Karpas-422 (cell line): ENCODE measurements around the gene DNAI4. TPM values are rescaled to one million over a fixed set of nuclear protein-coding genes. Genes with fewer than 3 reads are reported as not detected.
A peak's percentile ranks its signal among the peaks of the same experiment; 100 is the strongest.
"Not testable (repeated sequence)": the region's sequence is repeated elsewhere in the genome, so short reads cannot be mapped to it uniquely, and the experiment has no call there.

ENCODE experiments used
- DNase-seq: peaks from one replicate; pipeline ENCODE4 v3.0.0-alpha.2; 2015
- H2AFZ ChIP-seq: fragments of 200-600 bp; sonication (generic); 2 replicates; pipeline ENCODE4 v1.6.1; 2014; ENCODE audit warnings: antibody characterized with exemption, low read length, mixed read lengths
- H3K27ac ChIP-seq: fragments of 200-600 bp; sonication (generic); 2 replicates; pipeline ENCODE4 v1.5.1; 2014; ENCODE audit warnings: mild to moderate bottlenecking, low read length, moderate library complexity
- H3K27me3 ChIP-seq: fragments of 200-600 bp; sonication (generic); 2 replicates; pipeline ENCODE4 v1.6.1; 2014; ENCODE audit warnings: low read length, mixed read lengths
- H3K36me3 ChIP-seq: fragments of 200-600 bp; sonication (generic); 2 replicates; pipeline ENCODE4 v1.6.1; 2014; ENCODE audit warnings: low read length, mixed read lengths; ENCODE audit not compliant: insufficient read depth
- H3K4me1 ChIP-seq: fragments of 200-600 bp; sonication (generic); 2 replicates; pipeline ENCODE4 v1.6.1; 2014; ENCODE audit warnings: mild to moderate bottlenecking, low read length, mixed read lengths
- H3K4me2 ChIP-seq: fragments of 200-600 bp; sonication (generic); 2 replicates; pipeline ENCODE4 v1.6.1; 2014; ENCODE audit warnings: low read length, low read depth, mild to moderate bottlenecking; ENCODE audit not compliant: poor library complexity, severe bottlenecking
- H3K4me3 ChIP-seq: fragments of 200-600 bp; sonication (generic); 2 replicates; pipeline ENCODE4 v1.5.1; 2014; ENCODE audit warnings: mild to moderate bottlenecking, antibody characterized with exemption, low read length, mixed read lengths
- H3K79me2 ChIP-seq: fragments of 200-600 bp; sonication (generic); 2 replicates; pipeline ENCODE4 v1.6.1; 2014; ENCODE audit warnings: mild to moderate bottlenecking, low read length, mixed read lengths
- H3K9ac ChIP-seq: fragments of 200-600 bp; sonication (generic); 2 replicates; pipeline ENCODE4 v1.6.0; 2014; ENCODE audit warnings: low read length
- H3K9me2 ChIP-seq: fragments of 200-600 bp; sonication (generic), shearing (Covaris generic); replicated peaks from 2 replicates; pipeline ENCODE4 v1.6.0; 2014; ENCODE audit warnings: mild to moderate bottlenecking, low read length, moderate library complexity; ENCODE audit not compliant: insufficient read depth
- H3K9me3 ChIP-seq: fragments of 300-700, 200-600 bp; sonication (generic); 2 replicates; pipeline ENCODE4 v1.6.1; 2014; ENCODE audit warnings: low read length, mixed read lengths
- H4K20me1 ChIP-seq: fragments of 200-600 bp; sonication (generic); 2 replicates; pipeline ENCODE4 v1.6.1; 2014; ENCODE audit warnings: mild to moderate bottlenecking, antibody characterized with exemption, low read length, low read depth; ENCODE audit not compliant: insufficient read depth
- total RNA-seq: library from RNA; depleted of rRNA; stranded (reverse); fragments of >200 nt; shearing (Covaris generic); gene quantifications from 2 replicates; pipeline ENCODE4 v1.2.3, GENCODE V29; 2014; ENCODE audit warnings: low replicate concordance

The DNAI4 gene
- total RNA-seq, 1 experiment from 2014 or later = 0.48 TPM

GRCh38 chr1:66925558-66925910 is 878 bp upstream of the DNAI4 start:
- H3K9me2 ChIP-seq = no peaks in the 10 kb centered on the region
- no peaks in the 10 kb centered on the region for H3K36me3 ChIP-seq
- DNase-seq = no peak
- H2AFZ ChIP-seq = peak overlapping the region; percentile 85
- H3K27me3 ChIP-seq = no peaks in the 10 kb centered on the region
- no peaks in the 10 kb centered on the region for H3K9me3 ChIP-seq
- peaks cover 63% of the 10 kb centered on the region for H3K79me2 ChIP-seq
- peaks cover 5% of the 10 kb centered on the region; the same call in 1 of the 2 replicates for H4K20me1 ChIP-seq
- peaks cover 49% of the 10 kb centered on the region for H3K4me1 ChIP-seq
- peak overlapping the region; percentile 78 for H3K27ac ChIP-seq
- H3K9ac ChIP-seq = peak overlapping the region; percentile 98
- peak overlapping the region; percentile 98 for H3K4me2 ChIP-seq
- H3K4me3 ChIP-seq = peak overlapping the region; percentile 99

GRCh38 chr1:66920543-66920942 is 4.1 kb downstream of the DNAI4 start:
- Histone ChIP-seq H3K36me3 (no peaks in the 10 kb centered on the region), H3K4me2 (no peak overlapping the region), H3K9me2 (no peaks in the 10 kb centered on the region), H4K20me1 (peaks cover 1% of the 10 kb centered on the region; the same call in 1 of the 2 replicates), H2AFZ (no peak overlapping the region), H3K4me3 (no peak overlapping the region), H3K4me1 (peaks cover 12% of the 10 kb centered on the region), H3K79me2 (peaks cover 18% of the 10 kb centered on the region), H3K9ac (no peak overlapping the region), H3K27ac (no peak overlapping the region), H3K9me3 (no peaks in the 10 kb centered on the region), H3K27me3 (no peaks in the 10 kb centered on the region)
- DNase-seq = no peak

GRCh38 chr1:66919828-66920227 is 4.8 kb downstream of the DNAI4 start:
- H3K27ac ChIP-seq = no peak overlapping the region

GRCh38 chr1:66919063-66919462 is 5.6 kb downstream of the DNAI4 start:
- H3K27me3 ChIP-seq = no peaks in the 10 kb centered on the region
- peaks cover 11% of the 10 kb centered on the region for H3K4me1 ChIP-seq
- H3K4me3 ChIP-seq = no peak overlapping the region
- no peaks in the 10 kb centered on the region for H3K9me2 ChIP-seq
- no peak overlapping the region for H3K9ac ChIP-seq
- H3K79me2 ChIP-seq = peaks cover 9% of the 10 kb centered on the region
- H3K4me2 ChIP-seq = no peak overlapping the region
- no peak for DNase-seq
- H3K27ac ChIP-seq = no peak overlapping the region
- H3K9me3 ChIP-seq = no peaks in the 10 kb centered on the region
- no peak overlapping the region for H2AFZ ChIP-seq
- H3K36me3 ChIP-seq = no peaks in the 10 kb centered on the region
- H4K20me1 ChIP-seq = no peaks in the 10 kb centered on the region

More at GRCh38 chr1:66919828-66920227, 4.8 kb downstream of the DNAI4 start:
- no peaks in the 10 kb centered on the region for H3K9me2 ChIP-seq
- H2AFZ ChIP-seq = no peak overlapping the region
- no peak for DNase-seq
- peaks cover 12% of the 10 kb centered on the region for H3K4me1 ChIP-seq
- no peak overlapping the region for H3K4me2 ChIP-seq
- H3K36me3 ChIP-seq = no peaks in the 10 kb centered on the region
- peaks cover 14% of the 10 kb centered on the region for H3K79me2 ChIP-seq
- no peaks in the 10 kb centered on the region for H3K27me3 ChIP-seq
- H3K4me3 ChIP-seq = no peak overlapping the region
- no peak overlapping the region for H3K9ac ChIP-seq
- no peaks in the 10 kb centered on the region for H4K20me1 ChIP-seq
- H3K9me3 ChIP-seq = no peaks in the 10 kb centered on the region

GRCh38 chr1:66917476-66917875 is 7.2 kb downstream of the DNAI4 start:
- Histone ChIP-seq H3K4me2 (no peak overlapping the region), H3K27me3 (no peaks in the 10 kb centered on the region), H3K9ac (no peak overlapping the region), H3K4me1 (no peaks in the 10 kb centered on the region), H3K36me3 (no peaks in the 10 kb centered on the region), H3K9me2 (no peaks in the 10 kb centered on the region), H3K9me3 (no peaks in the 10 kb centered on the region), H3K27ac (no peak overlapping the region), H2AFZ (no peak overlapping the region), H4K20me1 (no peaks in the 10 kb centered on the region), H3K4me3 (no peak overlapping the region), H3K79me2 (no peaks in the 10 kb centered on the region)
- DNase-seq = no peak

- H3K4me1 ChIP-seq = no peaks in the 10 kb centered on the region
- no peak overlapping the region for H3K27ac ChIP-seq
- no peaks in the 10 kb centered on the region for H3K9me2 ChIP-seq
- no peaks in the 10 kb centered on the region for H3K27me3 ChIP-seq
- H3K4me2 ChIP-seq = no peak overlapping the region
- H3K36me3 ChIP-seq = no peaks in the 10 kb centered on the region
- H4K20me1 ChIP-seq = no peaks in the 10 kb centered on the region
- no peak for DNase-seq
- no peaks in the 10 kb centered on the region for H3K79me2 ChIP-seq
- H3K4me3 ChIP-seq = no peak overlapping the region
- no peak overlapping the region for H2AFZ ChIP-seq
- no peak overlapping the region for H3K9ac ChIP-seq
- H3K9me3 ChIP-seq = no peaks in the 10 kb centered on the region
Measured at GRCh38 chr1:66916320-66916719, 8.3 kb downstream of the DNAI4 start.

- DNase-seq, H3K9me3 ChIP-seq, H3K9ac ChIP-seq, H3K4me3 ChIP-seq, H3K27me3 ChIP-seq, H4K20me1 ChIP-seq, H2AFZ ChIP-seq, H3K4me1 ChIP-seq, H3K4me2 ChIP-seq, H3K27ac ChIP-seq, H3K36me3 ChIP-seq, H3K9me2 ChIP-seq, H3K79me2 ChIP-seq: not testable (repeated sequence)
Measured at GRCh38 chr1:66915203-66915602, 9.5 kb downstream of the DNAI4 start.

- no peak overlapping the region for H2AFZ ChIP-seq
- H3K4me1 ChIP-seq = peaks cover 6% of the 10 kb centered on the region; the same call in 1 of the 2 replicates
- no peaks in the 10 kb centered on the region for H3K36me3 ChIP-seq
- H3K4me2 ChIP-seq = no peak overlapping the region
- H3K9me2 ChIP-seq = no peaks in the 10 kb centered on the region
- H3K9ac ChIP-seq = no peak overlapping the region
- no peak overlapping the region for H3K27ac ChIP-seq
- no peaks in the 10 kb centered on the region for H3K9me3 ChIP-seq
- H3K79me2 ChIP-seq = no peaks in the 10 kb centered on the region
- no peak for DNase-seq
- no peaks in the 10 kb centered on the region for H4K20me1 ChIP-seq
- H3K4me3 ChIP-seq = no peak overlapping the region
- no peaks in the 10 kb centered on the region for H3K27me3 ChIP-seq
Measured at GRCh38 chr1:66893712-66894111, 30.9 kb downstream of the DNAI4 start.

GRCh38 chr1:66890621-66891020 is 34.0 kb downstream of the DNAI4 start:
- H2AFZ ChIP-seq = no peak overlapping the region
- no peak overlapping the region for H3K9ac ChIP-seq
- no peaks in the 10 kb centered on the region for H3K79me2 ChIP-seq
- no peaks in the 10 kb centered on the region for H3K36me3 ChIP-seq
- no peak overlapping the region for H3K4me3 ChIP-seq
- H4K20me1 ChIP-seq = no peaks in the 10 kb centered on the region
- no peaks in the 10 kb centered on the region for H3K27me3 ChIP-seq
- no peak overlapping the region for H3K27ac ChIP-seq
- peak; percentile 46 for DNase-seq
- H3K4me2 ChIP-seq = no peak overlapping the region
- H3K9me3 ChIP-seq = no peaks in the 10 kb centered on the region
- no peaks in the 10 kb centered on the region for H3K9me2 ChIP-seq
- peaks cover 6% of the 10 kb centered on the region; the same call in 1 of the 2 replicates for H3K4me1 ChIP-seq
